CD4-positive, alpha-beta T cell (primary cell): Measurements from ENCODE around the gene TEX2. TPM values are rescaled to one million over a fixed set of nuclear protein-coding genes. Genes with fewer than 3 reads are reported as not detected.

Experiments
- ATAC-seq: fragments of 200-7000 bp; cut with Tn5 transposase; one replicate; pipeline ENCODE4 v1.10.0; 2022; ENCODE audit warnings: mild to moderate bottlenecking; ENCODE audit not compliant: poor library complexity
- CTCF ChIA-PET: fragments of 350-600 bp; sonication (Branson Sonifier 250); formaldehyde crosslinking; loops from one replicate; lab custom pipeline; 2021; ENCODE audit warnings: antibody characterized with exemption, inconsistent platforms; lab: Charles Lee
- POLR2A ChIA-PET: fragments of 350-600 bp; sonication (Branson Sonifier 250); formaldehyde crosslinking; loops from one replicate; lab custom pipeline; 2021; ENCODE audit warnings: antibody characterized with exemption, inconsistent platforms; lab: Charles Lee
- DNase-seq, 14 experiments: peaks; one replicate each; pipeline ENCODE4 v3.0.0-alpha.2; 2013 to 2020; ENCODE audit warnings: mixed read lengths in 2 of 14
- H3K27ac ChIP-seq, 2 donors: one replicate each; pipeline versions ENCODE4 v1.5.1 to v1.7.0; 2013; ENCODE audit warnings: low read length in 2 of 2, low read depth in 1 of 2, mild to moderate bottlenecking in 1 of 2
- H3K27me3 ChIP-seq, 2 experiments: 1 replicate in 1 of 2; 2 replicates in 1 of 2; pipeline versions ENCODE4 v1.6.1 to v1.7.0; 2013; ENCODE audit warnings: low read length in 2 of 2, control low read depth in 1 of 2, mild to moderate bottlenecking in 1 of 2, moderate library complexity in 1 of 2; ENCODE audit not compliant: insufficient read depth in 2 of 2, control insufficient read depth in 1 of 2
- H3K36me3 ChIP-seq: one replicate; pipeline ENCODE4 v1.6.1; 2013; ENCODE audit warnings: low read length, control low read depth; ENCODE audit not compliant: insufficient read depth
- H3K4me1 ChIP-seq: one replicate; pipeline ENCODE4 v1.6.1; 2013; ENCODE audit warnings: low read length, control low read depth; ENCODE audit not compliant: insufficient read depth
- H3K4me3 ChIP-seq: one replicate; pipeline ENCODE4 v1.5.1; 2013; ENCODE audit warnings: mild to moderate bottlenecking, low read length, moderate library complexity
- H3K9me3 ChIP-seq, 2 experiments: 1 replicate in 1 of 2; 2 replicates in 1 of 2; pipeline versions ENCODE4 v1.6.1 to v1.7.0; 2013; ENCODE audit warnings: low read length in 2 of 2, mild to moderate bottlenecking in 2 of 2, control low read depth in 1 of 2, moderate library complexity in 1 of 2; ENCODE audit not compliant: control insufficient read depth in 1 of 2, insufficient read depth in 1 of 2
- H3K27ac Mint-ChIP-seq: one replicate; pipeline ENCODE4 v1.8.0; 2020; ENCODE audit warnings: mixed read lengths
- H3K27me3 Mint-ChIP-seq: one replicate; pipeline ENCODE4 v1.8.0; 2021; ENCODE audit warnings: mixed read lengths
- H3K36me3 Mint-ChIP-seq: one replicate; pipeline ENCODE4 v1.8.0; 2021; ENCODE audit warnings: low read depth, mixed read lengths
- H3K4me1 Mint-ChIP-seq: one replicate; pipeline ENCODE4 v1.8.0; 2021; ENCODE audit warnings: low read depth, mixed read lengths
- H3K4me3 Mint-ChIP-seq: one replicate; pipeline ENCODE4 v1.8.0; 2020; ENCODE audit warnings: mild to moderate bottlenecking, mixed read lengths
- H3K9me3 Mint-ChIP-seq: one replicate; pipeline ENCODE4 v1.8.0; 2020; ENCODE audit warnings: mixed read lengths
- CTCF ChIP-seq: fragments of 200-600 bp; IDR thresholded peaks from one replicate; pipeline ENCODE4 v1.8.0; 2022; ENCODE audit warnings: antibody characterized with exemption, mild to moderate bottlenecking
- intact Hi-C, 2 experiments: fragments of 100-400 bp; cut with DNase I in 1 of 2; cut with micrococcal nuclease in 1 of 2; formaldehyde crosslinking; loops; one replicate each; pipeline versions ENCODE4 v1.15.1 to v1.9.0; 2023 to 2025; cut with DNase I, micrococcal nuclease
- total RNA-seq, 174 experiments: library from RNA in 2 of 174; stranded (reverse) in 2 of 174; gene quantifications; one replicate each; pipeline ENCODE4 v1.2.3 and lab custom pipeline; 2021 to 2026

The TEX2 gene
- total RNA-seq, 2 experiments from 2014 or later, result 8.6 to 8.9 TPM

GRCh38 chr17:64247836-64248235 is 15.2 kb downstream of the TEX2 start:
- H3K27ac ChIP-seq, result no peak overlapping the region
- H3K4me3 ChIP-seq, result no peak overlapping the region
- no peak overlapping the region for H3K27ac Mint-ChIP-seq
- no peaks in the 10 kb centered on the region for H3K36me3 ChIP-seq
- ChIA-PET POLR2A (no interaction called here), CTCF (no interaction called here)
- ATAC-seq (no peak), DNase-seq (no peak)
- H3K9me3 Mint-ChIP-seq, result no peaks in the 10 kb centered on the region
- intact Hi-C loops, result loop anchor here in 1 of 2 experiments (5.0 kb wide), 1 partner anchor 46 kb away; no protein-coding TSS in a partner anchor
- H3K9me3 ChIP-seq, result no peaks in the 10 kb centered on the region
- H3K4me1 ChIP-seq, result no peaks in the 10 kb centered on the region
- no peak for TF ChIP-seq CTCF
- H3K36me3 Mint-ChIP-seq, result no peaks in the 10 kb centered on the region
- H3K4me3 Mint-ChIP-seq, result no peak overlapping the region
- no peaks in the 10 kb centered on the region for H3K27me3 ChIP-seq
- peaks cover 28% of the 10 kb centered on the region for H3K4me1 Mint-ChIP-seq
- no peaks in the 10 kb centered on the region for H3K27me3 Mint-ChIP-seq

- no peaks in the 10 kb centered on the region for H3K27me3 Mint-ChIP-seq
- DNase-seq, result no peak
Measured at GRCh38 chr17:64245218-64246145, 17.6 kb downstream of the TEX2 start.

GRCh38 chr17:64244165-64244564 is 18.9 kb downstream of the TEX2 start:
- no peak overlapping the region for H3K27ac Mint-ChIP-seq
- H3K4me1 ChIP-seq, result peaks cover 5% of the 10 kb centered on the region
- ATAC-seq (no peak), DNase-seq (no peak)
- CTCF ChIA-PET, result interaction anchor here (0.7 to 0.9 kb wide), 2 partner anchors 12 to 125 kb away, joined by 3 to 4 read pairs; no protein-coding TSS in a partner anchor
- no peaks in the 10 kb centered on the region for H3K27me3 ChIP-seq
- POLR2A ChIA-PET, result interaction anchor here (0.6 kb wide), 1 partner anchor 99 kb away, joined by 3 read pairs; no protein-coding TSS in a partner anchor
- H3K36me3 ChIP-seq, result no peaks in the 10 kb centered on the region
- intact Hi-C loops, result no loop called here
- H3K4me3 ChIP-seq, result no peak overlapping the region
- H3K9me3 ChIP-seq, result no peaks in the 10 kb centered on the region
- H3K9me3 Mint-ChIP-seq, result no peaks in the 10 kb centered on the region
- H3K4me1 Mint-ChIP-seq, result peaks cover 30% of the 10 kb centered on the region
- no peaks in the 10 kb centered on the region for H3K36me3 Mint-ChIP-seq
- H3K27me3 Mint-ChIP-seq, result no peaks in the 10 kb centered on the region
- TF ChIP-seq CTCF, result no peak
- H3K4me3 Mint-ChIP-seq, result no peak overlapping the region
- no peak overlapping the region for H3K27ac ChIP-seq

More at GRCh38 chr17:64245218-64246145, 17.6 kb downstream of the TEX2 start:
- Histone ChIP-seq H3K4me3 (no peak overlapping the region), H3K36me3 (no peaks in the 10 kb centered on the region), H3K9me3 (no peaks in the 10 kb centered on the region), H3K27ac (no peak overlapping the region), H3K27me3 (no peaks in the 10 kb centered on the region), H3K4me1 (peaks cover under 1% of the 10 kb centered on the region)
- no peaks in the 10 kb centered on the region for H3K36me3 Mint-ChIP-seq
- ATAC-seq, result no peak
- H3K4me1 Mint-ChIP-seq, result peaks cover 32% of the 10 kb centered on the region
- POLR2A ChIA-PET, result no interaction called here
- H3K27ac Mint-ChIP-seq, result no peak overlapping the region
- no peak overlapping the region for H3K4me3 Mint-ChIP-seq
- intact Hi-C loops, result loop anchor here in 1 of 2 experiments (5.0 kb wide), 1 partner anchor 43 kb away; no protein-coding TSS in a partner anchor
- CTCF ChIA-PET, result no interaction called here
- TF ChIP-seq CTCF, result no peak
- H3K9me3 Mint-ChIP-seq, result no peaks in the 10 kb centered on the region
